Right cardiac atrium (tissue), 5 donors: ENCODE measurements around the gene NEK9. TPM values are rescaled to one million over a fixed set of nuclear protein-coding genes. Genes with fewer than 3 reads are reported as not detected.

Source experiments
- ATAC-seq, 2 donors: fragments of 200-7000 bp; cut with Tn5 transposase; one replicate each; pipeline versions ENCODE4 v1.8.0 to v1.9.1; 2020; ENCODE audit warnings: moderate library complexity in 2 of 2, mild to moderate bottlenecking in 1 of 2
- DNase-seq, 3 donors: peaks; one replicate each; pipeline ENCODE4 v3.0.0-alpha.2; 2020
- H3K27ac ChIP-seq: one replicate; pipeline ENCODE4 v1.5.1; 2013; ENCODE audit warnings: mild to moderate bottlenecking, low read length, control low read depth, moderate library complexity
- H3K27me3 ChIP-seq: one replicate; pipeline ENCODE4 v1.6.1; 2013; ENCODE audit not compliant: control insufficient read depth, insufficient read depth
- H3K4me1 ChIP-seq: one replicate; pipeline ENCODE4 v1.6.1; 2013; ENCODE audit warnings: low read length; ENCODE audit not compliant: control insufficient read depth, insufficient read depth
- H3K4me3 ChIP-seq: one replicate; pipeline ENCODE4 v1.5.1; 2013; ENCODE audit warnings: low read length, control low read depth
- H3K9me3 ChIP-seq: one replicate; pipeline ENCODE4 v1.6.1; 2013; ENCODE audit warnings: low read length; ENCODE audit not compliant: control insufficient read depth
- WGBS: extraction: QIAGEN DNeasy Blood & Tissue Kit; methylation state at CpG from one replicate; pipeline ENCODE4 v1.1.7; 2013; 5-methylcytosine and 5-hydroxymethylcytosine counted together
- intact Hi-C, 4 donors: fragments of 100-400 bp; cut with DNase I; formaldehyde crosslinking; loops; one replicate each; pipeline versions ENCODE4 v1.11.0 to v1.14.0; 2022 to 2023
- polyA plus RNA-seq: library from polyadenylated mRNA; stranded (reverse); fragments of 200-250 nt; gene quantifications from one replicate; pipeline ENCODE4 v1.2.3, GENCODE V29; 2013
- total RNA-seq, 4 donors: library from RNA; stranded (reverse); fragmentation: NEBNext Ultra II Directional; extraction: Animal tissue kit (Norgen Biotek cat#: 25700); gene quantifications; one replicate each; pipeline ENCODE4 v1.2.1, GENCODE V29; 2021
- donor health status: healthy with polysubstance abuse.
- donor health status: DM: no; HTN: yes; CAD: no.
- donor health status: DM: no; HTN: no; CAD: no.
- donor health status: DM: no; HTN: yes; CAD: no; lungs with severe emphysema.
- donor health status: DM: yes; HTN: yes; CAD: no.

NEK9 gene
- total and polyA plus RNA-seq, 5 donors = 48.5 to 129 (median 122) TPM

DNA sequence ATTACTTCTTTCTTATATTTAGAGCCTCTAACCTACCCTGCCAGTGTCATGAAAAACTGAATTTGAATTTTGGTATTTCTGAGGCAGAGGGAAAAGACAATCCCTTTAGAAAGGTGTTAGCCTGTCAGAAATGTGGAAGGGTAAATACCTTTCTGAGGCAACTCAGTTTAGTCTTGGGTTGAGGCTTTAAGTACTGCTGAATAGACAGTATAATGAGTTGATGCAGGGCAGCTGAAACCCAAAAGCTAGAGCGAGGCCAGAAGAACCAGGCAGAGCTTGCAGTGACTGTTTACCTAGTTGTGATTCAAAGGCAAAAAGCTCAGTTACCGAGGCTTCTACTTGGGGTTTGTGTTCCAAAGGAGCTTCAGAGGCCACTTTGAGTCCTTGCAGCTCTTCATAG, 38.7 kb downstream of the NEK9 start:
- ATAC-seq (no peak), DNase-seq (no peak)
- H3K27ac ChIP-seq = no peak overlapping the region
- no peaks in the 10 kb centered on the region for H3K27me3 ChIP-seq
- intact Hi-C loops = loop anchor here in 3 of 4 donors (2.0 to 10.0 kb wide), 6 partner anchors 141 to 226 kb away; no protein-coding TSS in a partner anchor
- no peaks in the 10 kb centered on the region for H3K9me3 ChIP-seq
- H3K4me1 ChIP-seq = no peaks in the 10 kb centered on the region
- no peak overlapping the region for H3K4me3 ChIP-seq
- WGBS = 90% methylated on average over 2 of the region's 2 CpGs

DNA sequence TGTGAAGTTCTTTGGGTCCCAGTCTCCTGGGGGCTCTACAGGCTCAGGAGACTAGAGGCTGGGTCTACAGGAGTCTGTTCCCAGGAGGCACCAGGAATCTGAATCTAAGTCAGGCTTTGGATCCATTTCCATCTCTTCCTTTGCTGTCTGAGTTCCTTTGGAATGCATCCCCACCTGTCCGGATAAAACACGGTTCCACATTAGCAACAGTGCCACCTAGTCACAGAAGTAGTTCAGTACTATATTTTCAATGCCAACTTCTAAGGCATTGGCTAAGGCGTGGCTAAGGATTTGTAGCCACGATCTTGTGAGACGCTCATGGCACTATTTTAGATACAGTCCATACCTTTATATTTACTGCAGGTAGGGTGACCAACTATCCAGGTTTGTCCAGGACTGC, 42.3 kb downstream of the NEK9 start:
- H3K27me3 ChIP-seq = no peaks in the 10 kb centered on the region
- H3K9me3 ChIP-seq = no peaks in the 10 kb centered on the region
- H3K4me1 ChIP-seq = no peaks in the 10 kb centered on the region
- no peak for ATAC-seq
- H3K4me3 ChIP-seq = no peak overlapping the region
- intact Hi-C loops = loop anchor here in 1 of 4 donors (10.0 kb wide), 1 partner anchor 140 kb away; no protein-coding TSS in a partner anchor
- 63% methylated on average over 5 of the region's 5 CpGs for WGBS
- H3K27ac ChIP-seq = no peak overlapping the region
- DNase-seq = no peak

GRCh38 chr14:75083271-75083670, 43.6 kb downstream of the NEK9 start:
- Histone ChIP-seq H3K27ac (no peak overlapping the region), H3K4me3 (no peak overlapping the region), H3K4me1 (no peaks in the 10 kb centered on the region), H3K27me3 (no peaks in the 10 kb centered on the region), H3K9me3 (no peaks in the 10 kb centered on the region)
- 95% methylated on average over 1 of the region's 1 CpG for WGBS
- intact Hi-C loops = loop anchor here in 1 of 4 donors (10.0 kb wide), 1 partner anchor 138 kb away; no protein-coding TSS in a partner anchor
- DNase-seq (no peak), ATAC-seq (no peak)

GRCh38 chr14:75081660-75082229, 45.1 kb downstream of the NEK9 start:
- intact Hi-C loops = loop anchor here in 1 of 4 donors (10.0 kb wide), 1 partner anchor 137 kb away; no protein-coding TSS in a partner anchor
- Histone ChIP-seq H3K9me3 (no peaks in the 10 kb centered on the region), H3K27ac (no peak overlapping the region), H3K4me3 (no peak overlapping the region), H3K4me1 (no peaks in the 10 kb centered on the region), H3K27me3 (no peaks in the 10 kb centered on the region)
- DNase-seq (no peak), ATAC-seq (no peak)
- 54% methylated on average over 2 of the region's 2 CpGs for WGBS

GRCh38 chr14:75079521-75079920, 47.3 kb downstream of the NEK9 start:
- Histone ChIP-seq H3K4me3 (no peak overlapping the region), H3K4me1 (no peaks in the 10 kb centered on the region), H3K27ac (no peak overlapping the region), H3K9me3 (no peaks in the 10 kb centered on the region), H3K27me3 (no peaks in the 10 kb centered on the region)
- WGBS = 71% methylated on average over 4 of the region's 4 CpGs
- DNase-seq = no peak
- no peak for ATAC-seq
- intact Hi-C loops = loop anchor here in 1 of 4 donors (10.0 kb wide), 1 partner anchor 65 kb away; no protein-coding TSS in a partner anchor

- H3K4me3 ChIP-seq = no peak overlapping the region
- no peaks in the 10 kb centered on the region for H3K9me3 ChIP-seq
- H3K27me3 ChIP-seq = no peaks in the 10 kb centered on the region
- intact Hi-C loops = loop anchor here in 1 of 4 donors (10.0 kb wide), 1 partner anchor 63 kb away; no protein-coding TSS in a partner anchor
- ATAC-seq (no peak), DNase-seq (no peak)
- no peaks in the 10 kb centered on the region for H3K4me1 ChIP-seq
- no peak overlapping the region for H3K27ac ChIP-seq
Observed at GRCh38 chr14:75077794-75078193, 49.1 kb downstream of the NEK9 start.

DNA sequence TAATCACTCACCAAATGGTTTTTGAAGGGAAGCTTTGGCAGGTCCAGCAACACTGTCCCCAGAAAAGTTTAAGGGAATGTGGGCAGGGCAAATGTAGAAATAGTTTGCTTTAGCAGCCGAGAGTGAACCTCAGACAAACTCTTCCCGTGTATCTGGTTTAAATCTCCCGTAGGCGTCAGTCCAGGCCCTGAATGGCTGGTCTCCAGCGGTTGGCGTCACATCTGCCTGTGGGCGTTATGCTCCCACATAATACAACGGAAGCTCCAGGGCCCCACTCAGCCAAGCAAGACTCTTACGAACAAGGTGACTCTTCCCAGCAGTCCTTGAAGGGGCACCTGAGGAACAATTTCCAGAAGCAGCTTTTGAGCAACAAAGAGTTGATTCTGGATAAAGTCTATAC, 56.5 kb downstream of the NEK9 start:
- WGBS = 68% methylated on average over 9 of the region's 9 CpGs
- no peaks in the 10 kb centered on the region for H3K27me3 ChIP-seq
- no peak overlapping the region for H3K4me3 ChIP-seq
- ATAC-seq = no peak
- H3K27ac ChIP-seq = peak overlapping the region; percentile 84
- no peaks in the 10 kb centered on the region for H3K9me3 ChIP-seq
- peak in 1 of 3 donors; percentile 57 for DNase-seq
- intact Hi-C loops = loop anchor here in 1 of 4 donors (10.0 kb wide), 1 partner anchor 56 kb away; no protein-coding TSS in a partner anchor
- H3K4me1 ChIP-seq = peaks cover 4% of the 10 kb centered on the region

DNA sequence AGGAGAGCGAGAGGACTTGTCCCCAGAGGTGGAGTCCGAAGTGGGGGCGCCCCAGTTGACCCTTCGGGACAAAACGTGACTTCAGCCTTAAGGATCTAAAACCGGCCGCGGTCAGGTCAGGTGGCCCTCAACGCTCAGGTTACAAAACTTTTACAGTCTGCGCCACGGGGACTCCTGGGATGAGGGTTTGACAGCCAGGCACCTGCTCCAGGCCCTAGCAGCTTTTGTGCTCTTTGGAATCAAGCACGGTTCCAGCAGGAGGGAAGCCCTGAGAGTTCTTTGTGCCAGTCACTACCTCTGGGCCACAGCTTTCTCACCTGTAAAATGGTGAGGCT, 57.1 kb downstream of the NEK9 start:
- 29% methylated on average over 12 of the region's 12 CpGs for WGBS
- peaks cover 4% of the 10 kb centered on the region for H3K4me1 ChIP-seq
- intact Hi-C loops = loop anchor here in 2 of 4 donors (10.0 kb wide), 2 partner anchors 55 to 65 kb away; partner anchors contain the start of gene EIF2B2 (in 1 of the 2)

GRCh38 chr14:75069121-75069810, 57.6 kb downstream of the NEK9 start, which contains the start of gene ZC2HC1C:
Gene ZC2HC1C, plus strand, starts transcription at chr14:75069641. Its CDS starts 933 bp downstream, at chr14:75070574.
- intact Hi-C loops = loop anchor here in 1 of 4 donors (10.0 kb wide), 1 partner anchor 64 kb away; the partner anchor contains the start of gene EIF2B2
- H3K9me3 ChIP-seq = no peaks in the 10 kb centered on the region
- WGBS = 1% methylated on average over 58 of the region's 58 CpGs

More for the DNA sequence above, 57.1 kb downstream of the NEK9 start:
- no peaks in the 10 kb centered on the region for H3K9me3 ChIP-seq
- DNase-seq (no peak), ATAC-seq (peak; percentile 4 to 7)
- peak overlapping the region; percentile 43 for H3K4me3 ChIP-seq
- peak overlapping the region; percentile 84 for H3K27ac ChIP-seq
- no peaks in the 10 kb centered on the region for H3K27me3 ChIP-seq

DNA sequence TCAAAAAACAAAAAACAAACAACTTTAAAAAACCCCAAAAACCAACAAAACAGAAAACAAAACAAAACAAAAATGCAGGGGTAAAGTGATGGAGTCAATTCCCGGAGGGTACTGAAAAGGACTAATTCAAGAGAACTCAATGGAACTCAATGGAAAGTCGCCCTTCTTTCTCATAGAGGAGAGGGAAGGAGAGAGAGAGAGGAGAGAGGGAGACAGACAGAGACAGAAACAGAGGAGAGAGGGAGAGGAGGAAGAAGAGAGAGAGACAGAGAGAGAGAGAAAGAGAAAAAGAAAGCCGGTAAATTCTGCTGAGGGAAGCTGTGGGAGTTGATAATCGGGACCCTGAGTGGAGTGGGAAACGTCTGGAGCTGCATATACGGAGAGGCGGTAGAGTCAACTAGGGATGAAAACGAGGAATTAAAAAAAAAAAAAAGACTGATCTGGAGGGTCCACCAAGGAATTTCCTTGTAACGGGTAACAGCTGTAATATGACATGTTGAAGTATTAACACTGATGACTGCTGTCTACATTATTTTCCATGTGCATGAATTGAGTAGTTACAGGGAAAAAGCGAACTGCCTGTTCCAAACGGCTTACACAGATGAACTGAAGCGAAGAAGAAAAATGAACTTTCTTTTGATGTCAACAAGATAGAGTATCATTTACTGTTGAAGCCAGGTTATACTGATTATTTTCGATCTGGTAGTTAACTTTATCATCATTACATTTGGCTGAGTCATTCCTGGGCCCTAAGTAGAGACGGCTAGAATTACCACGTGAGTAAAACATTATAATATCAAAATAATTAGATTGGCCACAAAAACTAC, 58.3 kb downstream of the NEK9 start:
- whole genome bisulfite sequencing = 11% methylated on average over 15 of the region's 15 CpGs
- Histone ChIP-seq H3K9me3 (no peaks in the 10 kb centered on the region), H3K27ac (peak overlapping the region; percentile 83), H3K4me3 (peak overlapping the region; percentile 43), H3K27me3 (no peaks in the 10 kb centered on the region), H3K4me1 (peaks cover 4% of the 10 kb centered on the region)
- ATAC-seq (no peak), DNase-seq (no peak)
- intact Hi-C loops = loop anchor here in 1 of 4 donors (10.0 kb wide), 1 partner anchor 64 kb away; the partner anchor contains the start of gene EIF2B2

More at GRCh38 chr14:75069121-75069810, 57.6 kb downstream of the NEK9 start, which contains the start of gene ZC2HC1C:
- peak within 1 kb of the TSS; percentile 43 for H3K4me3 ChIP-seq
- DNase-seq (peak; percentile 98 to 99 (median 99)), ATAC-seq (peak; percentile 97)
- peaks cover 4% of the 10 kb centered on the region for H3K4me1 ChIP-seq
- H3K27ac ChIP-seq = peak within 1 kb of the TSS; percentile 84
- no peaks in the 10 kb centered on the region for H3K27me3 ChIP-seq
